GM19238 (cell line): ENCODE measurements around the gene SCYGR1.
"Not testable (repeated sequence)": the region's sequence is repeated elsewhere in the genome, so short reads cannot be mapped to it uniquely, and the experiment has no call there.

ENCODE experiments used
- DNase-seq: peaks from one replicate; pipeline ENCODE4 v3.0.0; 2011; ENCODE audit warnings: low spot score; ENCODE audit not compliant: insufficient read length

Gene SCYGR1

GRCh38 chr2:227402959-227403358 lies 15.2 kb upstream of the SCYGR1 start:
- no peak for DNase-seq

DNA sequence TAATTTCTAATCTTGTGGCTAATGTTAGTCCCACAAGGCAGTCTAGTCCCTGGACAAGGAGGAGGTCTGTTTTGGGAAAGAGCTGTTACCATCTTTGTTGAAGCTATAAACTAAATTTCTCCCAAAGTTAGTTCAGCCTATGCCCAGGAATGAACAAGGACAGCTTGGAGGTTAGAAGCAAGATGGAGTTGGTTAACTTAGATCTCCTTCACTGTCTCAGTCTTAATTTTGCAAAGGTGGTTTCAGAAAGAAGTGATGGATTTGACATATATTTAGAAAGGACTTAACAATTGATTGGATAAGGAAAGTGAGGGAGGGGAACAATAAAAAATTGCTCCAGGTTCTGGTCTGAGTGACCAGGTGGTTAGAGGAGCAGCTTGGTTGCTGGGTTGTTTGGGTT lies 14.6 kb upstream of the SCYGR1 start:
- DNase-seq = no peak

GRCh38 chr2:227401550-227401949 lies 13.8 kb upstream of the SCYGR1 start:
- no peak for DNase-seq

DNA sequence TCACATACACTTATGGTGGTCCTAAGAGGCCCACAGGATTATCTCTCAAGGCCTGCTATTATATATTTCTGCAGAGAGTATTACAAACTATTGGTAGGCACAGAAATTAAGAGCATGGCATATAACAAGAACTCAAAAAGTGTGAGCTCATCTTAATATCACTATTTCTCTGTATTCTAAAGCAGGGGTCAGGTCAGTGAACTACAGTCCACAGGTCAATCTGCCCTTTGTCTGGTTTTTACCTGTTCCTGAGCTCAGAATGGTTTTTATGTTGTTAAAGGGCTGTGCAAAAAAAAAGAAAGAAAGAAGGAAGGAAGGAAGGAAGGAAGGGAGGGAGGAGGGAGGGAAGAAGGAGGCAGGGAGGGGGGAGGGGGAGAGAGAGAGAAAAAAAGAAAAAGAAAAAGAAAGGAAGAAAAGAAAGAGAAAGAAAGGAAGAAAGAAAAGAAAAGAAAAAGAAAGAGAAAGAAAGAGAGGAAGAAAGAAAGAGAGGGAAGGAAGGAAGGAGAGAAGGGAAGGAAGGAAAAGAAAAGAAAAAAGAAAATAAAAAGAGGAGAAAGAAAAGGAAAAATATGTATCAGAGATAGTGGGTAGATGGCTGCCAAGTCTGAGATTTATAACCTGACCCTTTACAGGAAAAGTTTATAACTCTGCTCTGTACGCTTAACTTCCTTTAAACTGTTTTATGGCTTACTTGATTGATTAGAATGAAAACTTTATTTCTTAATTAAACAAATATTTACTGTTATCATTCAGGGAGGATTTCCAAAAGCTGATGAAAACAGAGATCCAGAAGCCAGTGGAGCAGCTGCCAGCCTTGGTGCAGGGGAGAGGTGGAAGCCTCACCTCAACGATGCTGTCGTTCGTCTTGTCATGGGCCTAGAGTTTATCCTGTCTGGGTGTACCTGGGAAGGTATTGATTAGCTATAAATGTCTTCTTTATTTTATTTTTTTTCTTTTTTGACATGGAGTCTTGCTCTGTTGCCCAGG lies 11.2 kb upstream of the SCYGR1 start:
- DNase-seq = no peak

GRCh38 chr2:227397562-227397961 lies 9.8 kb upstream of the SCYGR1 start:
- no peak for DNase-seq

DNA sequence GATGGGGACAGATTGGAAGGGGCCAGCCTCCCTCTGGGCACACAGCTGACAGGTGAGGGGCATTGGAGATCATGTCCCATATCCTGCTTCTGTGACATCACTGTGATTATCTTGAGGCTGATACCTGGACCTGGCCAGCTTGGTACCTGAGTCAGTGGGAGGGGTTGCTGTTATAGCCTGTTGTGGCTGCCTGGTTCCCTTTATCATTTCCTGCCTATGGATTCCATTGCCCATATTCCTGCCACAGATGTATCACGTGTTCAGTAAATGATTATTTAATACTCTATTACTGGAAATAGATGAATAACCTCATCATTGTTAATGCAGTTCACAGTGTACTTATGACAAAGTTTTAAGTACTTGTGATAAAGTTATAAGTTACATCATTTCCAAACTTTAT lies 7.8 kb upstream of the SCYGR1 start:
- no peak for DNase-seq

DNA sequence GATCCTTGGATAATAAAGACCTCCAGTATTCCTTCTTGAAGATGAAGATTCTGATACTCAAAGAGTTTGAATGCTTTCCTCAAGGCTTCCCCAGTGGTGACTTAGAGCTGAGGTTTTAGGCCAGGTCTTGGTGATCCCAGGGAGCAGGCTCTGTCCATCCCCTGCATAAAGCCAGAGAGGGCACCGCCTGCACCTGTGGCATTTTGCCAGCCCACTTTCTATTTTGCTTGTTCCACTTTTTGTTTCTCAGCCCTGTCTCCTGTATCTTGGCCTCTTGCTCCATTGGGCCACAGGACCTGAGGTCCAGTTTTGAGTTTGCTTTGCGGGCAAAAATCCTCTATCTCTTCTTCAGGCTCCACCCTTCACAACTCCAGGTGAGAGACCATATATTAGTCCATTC lies 6.7 kb upstream of the SCYGR1 start:
- no peak for DNase-seq

GRCh38 chr2:227390468-227391256 lies 2.9 kb upstream of the SCYGR1 start:
- no peak for DNase-seq

DNA sequence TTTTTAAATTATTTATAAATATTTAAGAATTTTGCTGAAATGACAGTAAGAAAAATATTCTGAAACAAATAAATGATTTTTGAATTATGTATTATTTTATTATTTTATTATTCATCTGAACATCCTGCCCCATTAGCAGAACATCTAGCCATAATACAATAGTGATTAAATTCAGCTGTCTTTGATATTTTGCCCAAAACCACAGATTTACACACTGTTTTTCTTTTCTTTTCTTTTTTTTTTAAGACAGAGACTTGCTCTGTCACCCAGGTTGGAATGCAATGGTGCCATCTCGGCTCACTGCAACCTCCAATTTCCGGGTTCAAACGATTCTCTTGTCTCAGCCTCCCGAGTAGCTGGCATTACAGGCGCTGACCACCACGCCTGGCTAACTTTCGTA lies 1.9 kb upstream of the SCYGR1 start:
- DNase-seq = no peak

GRCh38 chr2:227389231-227389630 lies 1.5 kb upstream of the SCYGR1 start:
- no peak for DNase-seq

GRCh38 chr2:227388537-227389011 lies 825 bp upstream of the SCYGR1 start:
- no peak for DNase-seq

- DNase-seq = no peak
These were observed 1.1 kb downstream of the SCYGR1 start for GRCh38 chr2:227386630-227387029.

DNA sequence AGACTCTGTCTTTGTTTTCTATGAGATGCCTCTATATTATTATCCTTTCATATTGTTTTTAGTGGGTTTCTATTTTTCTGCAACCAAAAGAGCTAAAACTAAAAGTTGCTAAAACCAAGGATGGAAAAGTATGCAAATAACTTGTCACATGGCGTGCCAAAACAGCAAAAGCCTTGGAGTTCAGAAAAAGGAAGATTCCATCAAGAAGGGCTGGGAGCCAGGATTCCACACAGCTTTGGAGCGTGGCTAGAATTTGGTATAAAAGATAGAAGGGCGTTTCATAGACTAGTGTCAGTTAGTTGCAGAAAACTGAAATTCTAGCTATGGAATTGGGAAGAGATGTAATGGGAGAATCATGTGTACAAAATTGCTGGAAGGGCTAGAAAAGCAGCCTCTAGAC lies 4.1 kb downstream of the SCYGR1 start:
- DNase-seq = no peak

DNA sequence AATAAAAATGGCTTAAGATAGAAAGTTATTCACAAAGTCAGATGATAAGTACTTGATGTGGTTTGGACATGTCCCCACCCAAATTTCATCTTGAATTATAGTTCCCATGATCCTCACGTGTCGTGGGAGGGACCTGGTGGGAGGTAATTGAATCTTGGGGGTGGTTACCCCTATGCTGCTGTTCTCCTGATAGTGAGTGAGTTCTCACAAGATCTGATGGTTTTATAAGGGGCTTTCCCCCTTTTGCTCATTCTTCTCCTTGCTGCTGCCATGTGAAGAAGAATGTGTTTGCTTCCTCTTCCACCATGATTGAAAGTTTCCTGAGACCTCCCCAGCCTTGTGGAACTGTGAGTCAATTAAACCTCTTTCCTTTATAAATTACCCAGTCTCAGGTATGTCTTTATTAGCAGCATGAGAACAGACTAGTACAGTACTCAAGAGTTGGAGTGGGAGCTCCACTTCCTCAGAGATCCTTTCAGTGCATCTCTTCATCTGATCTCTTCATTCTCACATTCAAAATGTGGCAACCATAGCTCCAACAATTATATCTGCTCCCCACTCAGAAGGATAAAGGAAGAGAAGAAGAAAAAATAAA lies 5.4 kb downstream of the SCYGR1 start:
- DNase-seq = not testable (repeated sequence)

DNA sequence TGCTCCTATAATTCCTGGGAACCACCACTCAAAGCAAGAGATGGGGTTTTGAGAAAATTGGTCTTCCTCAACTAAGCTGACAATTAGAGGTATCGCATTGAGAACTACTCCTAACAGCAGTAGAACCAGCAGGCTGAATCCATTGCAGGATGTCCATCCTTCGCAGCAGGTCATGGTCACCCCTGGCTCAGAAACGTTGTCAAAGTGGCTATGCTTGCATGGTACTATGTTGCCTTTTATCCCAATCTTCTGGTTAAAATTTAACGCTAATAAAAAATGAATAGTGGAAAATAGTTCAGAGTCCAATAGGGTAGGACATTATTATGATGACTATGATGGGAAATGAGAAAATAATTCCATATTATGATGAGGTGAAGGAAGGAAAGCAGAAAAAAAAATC lies 8.7 kb downstream of the SCYGR1 start, which contains the start of gene TM4SF20:
TM4SF20 (minus strand) TSS at position 212 of the 400 bp plus-strand sequence; CDS start at position 174, 38 bp downstream.
- no peak for DNase-seq

GRCh38 chr2:227378371-227378782 lies 9.4 kb downstream of the SCYGR1 start:
- DNase-seq = no peak

DNA sequence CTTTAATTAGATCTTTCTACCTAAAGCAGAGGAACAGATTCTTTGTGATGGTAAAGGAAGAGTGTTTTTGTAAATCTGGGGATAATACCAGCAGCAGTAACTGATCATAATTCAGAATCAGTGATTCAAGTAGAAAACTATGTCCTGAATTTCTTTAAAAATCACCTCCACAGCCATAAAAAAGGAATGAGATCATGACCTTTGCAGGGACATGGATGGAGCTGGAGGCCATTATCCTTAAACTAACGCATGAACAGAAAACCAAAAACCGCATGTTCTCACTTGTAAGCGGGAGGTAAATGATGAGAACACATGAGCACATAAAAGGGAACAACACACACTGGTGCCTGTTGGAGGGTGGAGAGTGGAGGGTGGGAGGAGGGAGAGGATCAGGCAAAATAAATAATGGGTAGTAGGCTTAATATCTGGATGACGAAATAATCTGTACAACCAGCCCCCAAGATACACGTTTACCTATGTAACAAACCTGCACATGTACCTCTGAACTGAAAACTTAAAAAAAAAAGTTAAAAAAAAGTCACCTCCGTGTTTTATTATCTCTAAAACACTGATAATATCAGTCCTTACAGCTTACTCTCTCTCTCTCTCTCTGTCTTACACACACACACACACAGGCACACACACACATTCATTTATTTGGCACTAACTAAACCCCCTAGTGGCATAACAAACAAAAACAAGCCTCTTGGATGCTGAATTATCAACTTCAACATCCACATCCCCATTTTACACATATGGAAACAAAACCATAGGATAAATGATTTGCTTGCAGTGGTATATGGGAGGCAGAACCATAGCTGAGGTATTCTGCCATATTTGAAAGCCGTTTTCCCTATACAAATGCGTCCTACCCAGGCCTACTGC lies 10.0 kb downstream of the SCYGR1 start:
- DNase-seq = no peak

DNA sequence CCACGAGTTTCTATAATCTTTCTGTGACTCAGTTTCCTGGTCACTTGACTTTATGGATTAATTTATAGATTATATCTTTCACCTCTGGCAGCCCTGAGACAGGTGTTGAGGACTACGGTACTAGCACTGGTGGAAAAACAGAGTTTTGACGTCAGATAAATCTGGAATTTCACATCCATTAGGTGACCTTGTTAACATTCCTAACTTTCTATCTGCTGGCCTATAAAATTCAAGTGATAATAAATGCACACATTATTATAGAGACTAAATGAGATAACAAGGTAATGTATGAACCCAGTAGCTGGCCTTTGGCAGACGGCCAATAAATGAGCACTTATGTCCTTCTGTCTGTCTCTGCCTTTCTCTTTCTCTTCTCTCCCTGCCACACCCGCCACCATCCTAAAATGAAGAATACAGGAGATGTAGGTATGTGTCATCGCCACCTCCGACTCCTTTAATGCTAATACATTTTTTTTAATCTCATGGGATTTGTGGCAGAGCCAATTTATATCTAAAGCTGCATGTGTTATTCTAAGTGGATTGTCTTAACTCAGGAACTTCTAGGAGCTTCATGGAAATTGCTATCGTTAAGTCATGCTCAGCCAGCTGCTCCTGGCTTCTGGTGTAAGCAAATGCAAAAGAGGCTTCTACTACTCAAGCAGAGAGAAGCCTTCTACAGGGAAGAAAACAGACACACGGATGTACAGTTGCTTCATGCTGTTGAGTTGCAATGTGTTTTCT lies 10.9 kb downstream of the SCYGR1 start:
- no peak for DNase-seq

- no peak for DNase-seq
These were observed 13.6 kb downstream of the SCYGR1 start for GRCh38 chr2:227374158-227374557.

DNA sequence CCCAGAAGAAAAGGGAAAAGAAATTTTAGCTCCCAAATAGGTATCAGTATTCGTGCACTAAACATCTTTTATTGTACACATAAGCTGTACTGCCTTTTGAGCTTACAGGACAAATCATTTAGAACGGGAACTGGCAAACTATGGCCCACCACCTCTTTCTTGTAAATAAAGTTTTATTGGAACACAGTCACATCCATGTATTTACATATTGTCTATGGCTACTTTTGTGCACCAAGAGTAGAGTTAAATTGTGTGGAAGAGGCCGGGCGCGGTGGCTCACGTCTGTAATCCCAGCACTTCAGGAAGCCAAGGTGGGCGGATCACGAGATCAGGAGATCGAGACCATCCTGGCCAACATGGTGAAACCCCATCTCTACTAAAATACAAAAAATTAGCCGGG lies 14.4 kb downstream of the SCYGR1 start:
- DNase-seq = no peak
